Measurements from ENCODE around the gene DCUN1D2. TPM values are rescaled to one million over a fixed set of nuclear protein-coding genes. Genes with fewer than 3 reads are reported as not detected.
"Not testable (repeated sequence)": the region's sequence is repeated elsewhere in the genome, so short reads cannot be mapped to it uniquely, and the experiment has no call there.

Gene DCUN1D2
- total RNA-seq, 1 donor from 2014 or later: 17.0 TPM

DNA sequence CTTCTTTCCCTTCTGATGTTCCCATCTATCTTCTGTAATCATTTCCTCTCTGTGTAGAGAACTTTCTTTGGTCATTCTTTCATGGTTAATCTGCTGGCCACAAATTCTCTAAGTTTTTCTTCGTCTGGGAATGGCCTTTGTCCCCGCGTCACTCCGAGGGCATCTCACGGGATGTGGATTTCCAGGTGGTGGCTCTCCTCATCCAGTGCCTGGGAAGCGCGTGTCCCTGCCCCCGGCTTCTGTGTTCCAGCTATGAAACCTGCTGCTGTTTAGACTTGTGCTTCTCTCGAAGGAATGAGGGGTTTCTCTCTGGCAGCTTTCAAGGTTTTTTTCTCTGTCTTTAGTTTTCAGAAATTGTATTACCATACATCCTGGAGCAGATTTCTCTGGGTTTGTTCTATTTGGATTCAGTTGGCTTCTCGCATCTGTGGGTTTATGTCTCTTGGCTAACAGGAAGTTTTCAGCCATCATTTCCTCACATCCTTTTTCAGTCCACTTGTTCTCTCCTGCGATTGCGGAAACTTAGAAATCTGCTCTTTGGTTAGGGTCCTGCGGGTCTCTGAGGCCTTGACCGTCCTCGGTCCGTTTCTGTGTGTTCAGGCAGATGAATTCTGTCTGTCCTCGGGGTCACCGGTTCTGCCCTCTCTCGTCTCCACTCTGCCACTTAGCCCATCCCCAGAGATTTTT lies 36.9 kb upstream of the DCUN1D2 start:
- DNase-seq (ENCODE audit: low spot score): no peak
- peaks cover 42% of the 10 kb centered on the region for H3K36me3 Mint-ChIP-seq (ENCODE audit: low read depth)
- H3K4me3 Mint-ChIP-seq (ENCODE audit: unreplicated experiment): no peak overlapping the region
- H3K4me1 Mint-ChIP-seq (ENCODE audit: low read depth): no peaks in the 10 kb centered on the region
- H3K27me3 Mint-ChIP-seq (ENCODE audit: low read depth): no peaks in the 10 kb centered on the region
- H3K9me3 Mint-ChIP-seq (ENCODE audit: low read depth): no peaks in the 10 kb centered on the region
- TF ChIP-seq CTCF (IDR thresholded peaks at IDR 0.05): no peak
- H3K27ac Mint-ChIP-seq (ENCODE audit: unreplicated experiment): no peak overlapping the region

DNA sequence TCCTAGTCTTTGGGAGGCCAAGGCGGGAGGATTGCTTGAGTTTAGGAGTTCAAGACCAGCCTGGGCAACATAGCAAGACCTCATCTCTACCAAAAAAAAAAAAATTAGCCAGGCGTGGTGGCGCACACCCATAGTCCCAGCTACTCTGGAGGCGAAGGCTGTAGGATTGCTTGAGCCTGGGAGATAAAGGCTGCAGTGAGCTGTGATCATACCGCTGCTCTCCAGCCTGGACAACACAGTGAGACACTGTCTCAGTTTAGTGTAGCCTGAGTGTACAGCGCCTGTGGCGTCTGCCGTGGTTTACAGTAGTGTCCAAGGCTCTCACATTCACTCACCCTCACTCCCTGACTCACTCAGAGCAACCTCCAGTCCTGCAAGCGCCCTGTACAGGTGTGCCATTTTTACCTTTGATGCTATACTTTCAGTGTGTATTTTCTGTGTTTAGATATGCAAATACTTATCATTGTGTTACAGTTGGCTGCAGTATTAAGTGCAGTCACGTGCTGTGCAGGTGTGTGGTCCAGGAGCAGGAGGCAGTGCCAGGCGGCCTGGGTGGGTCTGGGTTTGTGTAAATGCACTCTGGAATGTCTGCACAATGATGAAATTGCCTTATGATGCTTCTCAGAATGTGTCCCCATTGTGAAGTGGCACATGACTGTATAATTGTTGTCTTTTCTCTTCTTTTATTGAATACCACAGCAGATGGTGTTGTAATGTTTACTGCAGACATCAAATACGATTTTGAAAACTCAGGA lies 36.1 kb upstream of the DCUN1D2 start:
- Mint-ChIP-seq H3K27me3 (ENCODE audit: low read depth) (no peaks in the 10 kb centered on the region), H3K27ac (ENCODE audit: unreplicated experiment) (no peak overlapping the region), H3K36me3 (ENCODE audit: low read depth) (peaks cover 44% of the 10 kb centered on the region), H3K9me3 (ENCODE audit: low read depth) (no peaks in the 10 kb centered on the region), H3K4me1 (ENCODE audit: low read depth) (no peaks in the 10 kb centered on the region), H3K4me3 (ENCODE audit: unreplicated experiment) (no peak overlapping the region)
- DNase-seq (ENCODE audit: low spot score): no peak
- no peak for TF ChIP-seq CTCF (IDR thresholded peaks at IDR 0.05)

DNA sequence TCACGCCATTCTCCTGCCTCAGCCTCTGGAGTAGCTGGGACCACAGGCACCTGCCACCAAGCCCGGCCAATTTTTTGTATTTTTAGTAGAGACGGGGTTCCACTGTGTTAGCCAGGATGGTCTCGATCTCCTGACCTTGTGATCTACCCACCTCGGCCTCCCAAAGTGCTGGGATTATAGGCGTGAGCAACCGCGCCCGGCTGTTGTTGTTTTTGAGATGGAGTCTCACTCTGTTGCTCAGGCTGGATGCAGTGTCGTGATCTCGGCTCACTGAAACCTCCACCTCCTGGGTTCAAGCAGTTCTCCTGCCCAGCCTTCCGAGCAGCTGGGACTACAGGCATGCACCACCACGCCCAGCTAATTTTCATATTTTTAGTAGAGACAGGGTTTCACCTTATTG lies 31.9 kb upstream of the DCUN1D2 start:
- not testable (repeated sequence) for H3K4me1 Mint-ChIP-seq (ENCODE audit: low read depth); H3K9me3 Mint-ChIP-seq (ENCODE audit: low read depth); H3K4me3 Mint-ChIP-seq (ENCODE audit: unreplicated experiment); H3K27me3 Mint-ChIP-seq (ENCODE audit: low read depth); H3K27ac Mint-ChIP-seq (ENCODE audit: unreplicated experiment); DNase-seq (ENCODE audit: low spot score)
- peaks cover 37% of the 10 kb centered on the region for H3K36me3 Mint-ChIP-seq (ENCODE audit: low read depth)

DNA sequence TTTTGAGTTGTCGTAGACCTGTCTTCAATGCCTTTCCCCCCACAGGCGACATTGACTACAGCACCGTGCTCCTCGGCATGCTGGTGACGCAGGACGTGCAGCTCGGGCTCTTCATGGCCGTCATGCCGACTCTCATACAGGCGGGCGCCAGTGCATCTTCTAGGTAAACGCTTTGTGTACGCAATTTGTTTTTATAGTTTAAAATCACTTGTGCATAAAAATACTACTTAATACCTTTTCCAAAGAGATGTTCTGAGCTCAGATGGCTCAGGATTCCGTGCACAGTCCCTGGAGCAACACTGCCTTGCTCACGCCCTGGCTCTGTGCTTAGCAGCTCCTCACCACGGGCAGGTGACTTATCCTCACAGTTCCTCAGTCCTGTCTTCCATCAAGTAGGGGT lies 30.1 kb upstream of the DCUN1D2 start:
- H3K4me3 Mint-ChIP-seq (ENCODE audit: unreplicated experiment): no peak overlapping the region

DNA sequence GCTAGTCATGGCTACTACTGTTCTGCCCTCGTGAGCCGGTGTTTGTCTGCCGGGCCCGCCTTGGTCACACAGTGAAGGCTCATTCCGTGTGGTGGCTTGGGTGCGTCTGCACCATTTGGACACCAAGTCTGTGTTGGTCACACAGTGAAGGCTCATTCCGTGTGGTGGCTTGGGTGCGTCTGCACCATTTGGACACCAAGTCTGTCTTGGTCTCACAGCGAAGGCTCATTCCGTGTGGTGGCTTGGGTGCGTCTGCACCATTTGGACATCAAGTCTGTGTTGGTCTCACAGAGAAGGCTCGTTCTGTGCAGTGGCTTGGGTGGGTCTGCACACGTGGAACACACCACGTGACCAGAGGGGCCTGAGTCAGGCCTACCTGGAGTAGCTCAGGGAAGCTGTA lies 29.0 kb upstream of the DCUN1D2 start:
- Mint-ChIP-seq H3K27me3 (ENCODE audit: low read depth) (no peaks in the 10 kb centered on the region), H3K36me3 (ENCODE audit: low read depth) (peaks cover 37% of the 10 kb centered on the region), H3K4me1 (ENCODE audit: low read depth) (no peaks in the 10 kb centered on the region), H3K27ac (ENCODE audit: unreplicated experiment) (no peak overlapping the region), H3K4me3 (ENCODE audit: unreplicated experiment) (no peak overlapping the region), H3K9me3 (ENCODE audit: low read depth) (no peaks in the 10 kb centered on the region)
- no peak for DNase-seq (ENCODE audit: low spot score)
- no peak for TF ChIP-seq CTCF (IDR thresholded peaks at IDR 0.05)

More for the DNA sequence above, 30.1 kb upstream of the DCUN1D2 start:
- Mint-ChIP-seq H3K36me3 (ENCODE audit: low read depth) (peaks cover 39% of the 10 kb centered on the region), H3K4me1 (ENCODE audit: low read depth) (no peaks in the 10 kb centered on the region), H3K27me3 (ENCODE audit: low read depth) (no peaks in the 10 kb centered on the region), H3K27ac (ENCODE audit: unreplicated experiment) (no peak overlapping the region), H3K9me3 (ENCODE audit: low read depth) (no peaks in the 10 kb centered on the region)
- no peak for DNase-seq (ENCODE audit: low spot score)
- no peak for TF ChIP-seq CTCF (IDR thresholded peaks at IDR 0.05)

All from chondrocyte (in vitro differentiated cells).